PC-3 (cell line): ENCODE results near the gene IL13. TPM values are rescaled to one million over a fixed set of nuclear protein-coding genes. Genes with fewer than 3 reads are reported as not detected.

Experiments used
- ATAC-seq: fragments of 200-7000 bp; cut with Tn5 transposase; 2 replicates; pipeline ENCODE4 v1.9.1; 2020; ENCODE audit warnings: mild to moderate bottlenecking, moderate library complexity
- BruUV-seq: library from RNA; stranded (reverse); fragments of 400-500 nt; replicated peaks from 2 replicates; lab custom pipeline; 2021; lab: Mats Ljungman, UMichigan
- CTCF ChIA-PET: fragments of 300-600 bp; sonication (Branson Sonifier 250); formaldehyde crosslinking; loops from one replicate; lab custom pipeline; 2022; ENCODE audit warnings: antibody characterized with exemption; lab: Charles Lee
- POLR2A ChIA-PET: fragments of 300-600 bp; sonication (Branson Sonifier 250); formaldehyde crosslinking; loops from one replicate; lab custom pipeline; 2022; ENCODE audit warnings: antibody characterized with exemption; ENCODE audit not compliant: unreplicated experiment; lab: Charles Lee
- DNase-seq: peaks from one replicate; pipeline ENCODE4 v3.0.0-alpha.2; 2015
- H2AFZ ChIP-seq: fragments of 300-600 bp; sonication (generic); 2 replicates; pipeline ENCODE4 v1.6.0; 2016; ENCODE audit warnings: antibody characterized with exemption, low read length
- H3F3A ChIP-seq: fragments of 300-600 bp; sonication (generic); one replicate; pipeline ENCODE4 v1.6.0; 2017; ENCODE audit warnings: antibody characterized with exemption, low read length, control low read depth, mild to moderate bottlenecking; ENCODE audit not compliant: unreplicated experiment
- H3K27ac ChIP-seq: fragments of 300-600 bp; sonication (generic); 2 replicates; pipeline ENCODE4 v1.5.1; 2016; ENCODE audit warnings: mild to moderate bottlenecking, low read length
- H3K27me3 ChIP-seq: fragments of 300-600 bp; sonication (generic); 2 replicates; pipeline ENCODE4 v1.6.1; 2016; ENCODE audit warnings: low read length, mixed read lengths
- H3K36me3 ChIP-seq: fragments of 300-600 bp; sonication (generic); 2 replicates; pipeline ENCODE4 v1.6.1; 2016; ENCODE audit warnings: low read depth, mixed run types, low read length, mixed read lengths
- H3K4me1 ChIP-seq: fragments of 300-600 bp; sonication (generic); 2 replicates; pipeline ENCODE4 v1.5.1; 2016; ENCODE audit warnings: low read length; ENCODE audit not compliant: insufficient read depth
- H3K4me2 ChIP-seq: fragments of 300-600 bp; sonication (generic); 2 replicates; pipeline ENCODE4 v1.6.0; 2016; ENCODE audit warnings: low read length
- H3K4me3 ChIP-seq: fragments of 300-600 bp; sonication (generic); 2 replicates; pipeline ENCODE4 v1.5.1; 2016; ENCODE audit warnings: mild to moderate bottlenecking, low read length, mixed read lengths
- H3K79me2 ChIP-seq: fragments of 300-600 bp; sonication (generic); 2 replicates; pipeline ENCODE4 v1.6.1; 2017; ENCODE audit warnings: low read length, mixed read lengths
- H3K9ac ChIP-seq: fragments of 300-600 bp; sonication (generic); 2 replicates; pipeline ENCODE4 v1.6.0; 2016; ENCODE audit warnings: mild to moderate bottlenecking, low read length
- H3K9me2 ChIP-seq: fragments of 300-600 bp; sonication (generic); replicated peaks from 2 replicates; pipeline ENCODE4 v1.6.1; 2016; ENCODE audit warnings: mixed run types, low read length, mixed read lengths
- H3K9me3 ChIP-seq: fragments of 300-600 bp; sonication (generic); 2 replicates; pipeline ENCODE4 v1.6.1; 2016; ENCODE audit warnings: low read length, mixed read lengths
- H4K20me1 ChIP-seq: fragments of 300-600 bp; sonication (generic); 2 replicates; pipeline ENCODE4 v1.6.1; 2016; ENCODE audit warnings: low read length, mixed read lengths
- EZH2 ChIP-seq: fragments of 300-600 bp; sonication (generic); IDR thresholded peaks from one replicate; pipeline ENCODE4 v1.6.1; 2017; ENCODE audit warnings: antibody characterized with exemption, mild to moderate bottlenecking, low read length; ENCODE audit not compliant: unreplicated experiment
- EZH2phosphoT487 ChIP-seq: fragments of 300-600 bp; sonication (generic); IDR thresholded peaks from 2 replicates; pipeline ENCODE4 v1.6.1; 2018; ENCODE audit warnings: mild to moderate bottlenecking, antibody characterized with exemption, low read length, borderline replicate concordance
- intact Hi-C: fragments of 100-400 bp; cut with micrococcal nuclease; formaldehyde crosslinking; loops from 2 replicates; pipeline ENCODE4 v1.9.0; 2023
- total RNA-seq: library from RNA; depleted of rRNA; stranded (reverse); fragments of >200 nt; gene quantifications from 2 replicates; pipeline ENCODE4 v1.2.3, GENCODE V29; 2014
- TF ChIP-seq, protein P1 (sequence below): fragments of 300-600 bp; sonication (generic); conservative IDR thresholded peaks from 2 replicates; pipeline ENCODE4 v1.5.1; 2017; ENCODE audit warnings: antibody characterized with exemption, low read depth, mild to moderate bottlenecking, low read length

The IL13 gene
- total RNA-seq, 1 experiment from 2014 or later = not detected

DNA sequence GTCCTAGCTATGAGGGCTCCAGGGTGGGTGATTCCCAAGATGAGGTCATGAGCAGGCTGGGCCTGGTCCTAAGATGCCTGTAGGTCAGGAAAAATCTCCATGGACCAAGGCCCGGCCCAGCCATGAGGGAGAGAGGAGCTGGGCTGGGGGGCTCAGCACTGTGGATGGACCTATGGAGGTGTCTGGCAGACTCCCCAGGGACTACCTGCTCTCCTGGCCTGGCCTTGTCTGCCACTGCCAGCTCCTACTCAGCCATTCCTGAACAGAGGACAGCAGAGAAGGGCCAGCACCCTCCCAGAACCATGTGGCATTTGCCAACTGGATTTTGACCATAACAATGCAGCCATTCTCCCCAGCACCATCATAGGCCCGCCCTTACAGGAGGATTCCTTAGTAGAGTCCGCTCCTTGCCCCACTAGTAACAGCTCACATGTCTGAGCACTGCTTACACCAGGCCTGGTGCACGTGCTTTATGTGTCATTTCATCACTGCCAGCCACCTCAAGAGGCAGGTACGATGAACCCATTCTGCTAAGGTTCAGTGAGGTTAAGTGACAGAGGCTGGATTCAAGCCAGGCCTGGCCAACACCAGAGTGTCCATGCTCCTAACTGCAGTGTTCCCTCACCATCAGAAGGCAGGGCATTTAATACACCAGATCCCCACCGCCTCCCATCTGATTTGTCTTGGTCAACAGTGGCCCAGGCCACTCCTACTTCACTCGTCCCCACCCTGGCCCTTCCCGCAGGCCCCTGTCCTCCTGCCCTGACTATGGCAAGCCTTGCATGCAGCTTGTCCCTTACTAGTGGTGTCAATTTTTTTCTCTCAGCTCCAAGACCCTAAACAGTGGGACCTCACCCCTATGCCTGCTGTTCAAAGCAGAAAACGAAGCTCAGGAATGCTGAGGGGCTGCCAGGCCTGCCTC lies 669 bp downstream of the IL13 start:
- H3K9me2 ChIP-seq = no peaks in the 10 kb centered on the region
- ATAC-seq (no peak), DNase-seq (no peak)
- ChIA-PET CTCF (no interaction called here), POLR2A (no interaction called here)
- no TSS peak for BruUV-seq
- no peaks in the 10 kb centered on the region for H4K20me1 ChIP-seq
- no peaks in the 10 kb centered on the region for H3K27me3 ChIP-seq
- no peak overlapping the region for H2AFZ ChIP-seq
- no peaks in the 10 kb centered on the region for H3K9me3 ChIP-seq
- no peak overlapping the region for H3K4me3 ChIP-seq
- intact Hi-C loops = no loop called here
- H3F3A ChIP-seq = no peaks in the 10 kb centered on the region
- H3K79me2 ChIP-seq = no peaks in the 10 kb centered on the region
- H3K4me1 ChIP-seq = no peaks in the 10 kb centered on the region
- H3K9ac ChIP-seq = no peak overlapping the region
- H3K4me2 ChIP-seq = no peak overlapping the region
- no peak for TF ChIP-seq EZH2phosphoT487
- TF ChIP-seq, protein P1, sequence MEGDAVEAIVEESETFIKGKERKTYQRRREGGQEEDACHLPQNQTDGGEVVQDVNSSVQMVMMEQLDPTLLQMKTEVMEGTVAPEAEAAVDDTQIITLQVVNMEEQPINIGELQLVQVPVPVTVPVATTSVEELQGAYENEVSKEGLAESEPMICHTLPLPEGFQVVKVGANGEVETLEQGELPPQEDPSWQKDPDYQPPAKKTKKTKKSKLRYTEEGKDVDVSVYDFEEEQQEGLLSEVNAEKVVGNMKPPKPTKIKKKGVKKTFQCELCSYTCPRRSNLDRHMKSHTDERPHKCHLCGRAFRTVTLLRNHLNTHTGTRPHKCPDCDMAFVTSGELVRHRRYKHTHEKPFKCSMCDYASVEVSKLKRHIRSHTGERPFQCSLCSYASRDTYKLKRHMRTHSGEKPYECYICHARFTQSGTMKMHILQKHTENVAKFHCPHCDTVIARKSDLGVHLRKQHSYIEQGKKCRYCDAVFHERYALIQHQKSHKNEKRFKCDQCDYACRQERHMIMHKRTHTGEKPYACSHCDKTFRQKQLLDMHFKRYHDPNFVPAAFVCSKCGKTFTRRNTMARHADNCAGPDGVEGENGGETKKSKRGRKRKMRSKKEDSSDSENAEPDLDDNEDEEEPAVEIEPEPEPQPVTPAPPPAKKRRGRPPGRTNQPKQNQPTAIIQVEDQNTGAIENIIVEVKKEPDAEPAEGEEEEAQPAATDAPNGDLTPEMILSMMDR = no peak
- H3K36me3 ChIP-seq = no peaks in the 10 kb centered on the region
- H3K27ac ChIP-seq = no peak overlapping the region

DNA sequence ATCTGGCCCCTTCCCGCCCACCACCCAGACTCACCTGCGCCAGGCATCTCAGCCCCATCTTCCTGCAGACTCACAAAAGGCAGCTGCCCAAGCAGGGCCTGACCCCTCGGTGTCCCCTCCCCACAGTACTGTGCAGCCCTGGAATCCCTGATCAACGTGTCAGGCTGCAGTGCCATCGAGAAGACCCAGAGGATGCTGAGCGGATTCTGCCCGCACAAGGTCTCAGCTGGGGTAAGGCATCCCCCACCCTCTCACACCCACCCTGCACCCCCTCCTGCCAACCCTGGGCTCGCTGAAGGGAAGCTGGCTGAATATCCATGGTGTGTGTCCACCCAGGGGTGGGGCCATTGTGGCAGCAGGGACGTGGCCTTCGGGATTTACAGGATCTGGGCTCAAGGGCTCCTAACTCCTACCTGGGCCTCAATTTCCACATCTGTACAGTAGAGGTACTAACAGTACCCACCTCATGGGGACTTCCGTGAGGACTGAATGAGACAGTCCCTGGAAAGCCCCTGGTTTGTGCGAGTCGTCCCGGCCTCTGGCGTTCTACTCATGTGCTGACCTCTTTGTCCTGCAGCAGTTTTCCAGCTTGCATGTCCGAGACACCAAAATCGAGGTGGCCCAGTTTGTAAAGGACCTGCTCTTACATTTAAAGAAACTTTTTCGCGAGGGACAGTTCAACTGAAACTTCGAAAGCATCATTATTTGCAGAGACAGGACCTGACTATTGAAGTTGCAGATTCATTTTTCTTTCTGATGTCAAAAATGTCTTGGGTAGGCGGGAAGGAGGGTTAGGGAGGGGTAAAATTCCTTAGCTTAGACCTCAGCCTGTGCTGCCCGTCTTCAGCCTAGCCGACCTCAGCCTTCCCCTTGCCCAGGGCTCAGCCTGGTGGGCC lies 1.9 kb downstream of the IL13 start:
- H2AFZ ChIP-seq = no peak overlapping the region
- no peaks in the 10 kb centered on the region for H4K20me1 ChIP-seq
- no TSS peak for BruUV-seq
- H3F3A ChIP-seq = no peaks in the 10 kb centered on the region
- POLR2A ChIA-PET = no interaction called here
- H3K27me3 ChIP-seq = no peaks in the 10 kb centered on the region
- H3K27ac ChIP-seq = no peak overlapping the region
- H3K4me2 ChIP-seq = no peak overlapping the region
- no peak overlapping the region for H3K9ac ChIP-seq
- TF ChIP-seq EZH2 (no peak), EZH2phosphoT487 (no peak)
- TF ChIP-seq, protein P1 = no peak
- CTCF ChIA-PET = interaction anchor here (0.8 kb wide), 1 partner anchor 308 kb away, joined by 4 read pairs; no protein-coding TSS in a partner anchor
- ATAC-seq = no peak
- no peak for DNase-seq
- no peaks in the 10 kb centered on the region for H3K9me2 ChIP-seq
- H3K79me2 ChIP-seq = no peaks in the 10 kb centered on the region
- H3K36me3 ChIP-seq = no peaks in the 10 kb centered on the region
- H3K4me1 ChIP-seq = no peaks in the 10 kb centered on the region
- H3K4me3 ChIP-seq = no peak overlapping the region
- no peaks in the 10 kb centered on the region for H3K9me3 ChIP-seq
- intact Hi-C loops = no loop called here
